HL-60 (cell line): ENCODE measurements around the gene CA5B.

Experiments
- DNase-seq, 2 experiments: peaks; one replicate each; pipeline ENCODE4 v3.0.0-alpha.2; 2010 to 2020; ENCODE audit warnings: low read depth in 1 of 2, low spot score in 1 of 2
- H3K27ac ChIP-seq: fragments of 250-450 bp; sonication (Bioruptor Pico); replicated peaks from 2 replicates; pipeline ENCODE4 v1.5.1; 2020; ENCODE audit warnings: mild to moderate bottlenecking, moderate library complexity
- H3K27me3 ChIP-seq: fragments of 250-450 bp; sonication (Bioruptor Pico); 2 replicates; pipeline ENCODE4 v1.5.1; 2021; ENCODE audit warnings: mild to moderate bottlenecking, moderate library complexity; ENCODE audit not compliant: insufficient read depth, poor library complexity, severe bottlenecking
- H3K4me3 ChIP-seq: replicated peaks from 2 replicates; pipeline ENCODE4 v1.5.1; 2011; ENCODE audit warnings: mild to moderate bottlenecking, control low read depth, low read length; ENCODE audit not compliant: insufficient read depth
- GABPA ChIP-seq: IDR thresholded peaks from 2 replicates; pipeline ENCODE4 v1.6.1; 2012; ENCODE audit warnings: low read depth
- POLR2AphosphoS5 ChIP-seq: IDR thresholded peaks from 2 replicates; pipeline ENCODE4 v1.6.1; 2012; ENCODE audit warnings: low read depth
- SPI1 ChIP-seq: IDR thresholded peaks from 2 replicates; pipeline ENCODE4 v1.6.1; 2012; ENCODE audit warnings: low read depth, mild to moderate bottlenecking, borderline replicate concordance
- TF ChIP-seq, protein P1 (sequence below): IDR thresholded peaks from one replicate; pipeline ENCODE4 v1.5.1; 2011; ENCODE audit warnings: low read length, control low read depth, inconsistent platforms; ENCODE audit not compliant: insufficient read depth
- TF ChIP-seq, protein P2 (sequence below): IDR thresholded peaks from 2 replicates; pipeline ENCODE4 v1.6.1; 2012; ENCODE audit warnings: low read depth; ENCODE audit not compliant: insufficient replicate concordance

CA5B gene

DNA sequence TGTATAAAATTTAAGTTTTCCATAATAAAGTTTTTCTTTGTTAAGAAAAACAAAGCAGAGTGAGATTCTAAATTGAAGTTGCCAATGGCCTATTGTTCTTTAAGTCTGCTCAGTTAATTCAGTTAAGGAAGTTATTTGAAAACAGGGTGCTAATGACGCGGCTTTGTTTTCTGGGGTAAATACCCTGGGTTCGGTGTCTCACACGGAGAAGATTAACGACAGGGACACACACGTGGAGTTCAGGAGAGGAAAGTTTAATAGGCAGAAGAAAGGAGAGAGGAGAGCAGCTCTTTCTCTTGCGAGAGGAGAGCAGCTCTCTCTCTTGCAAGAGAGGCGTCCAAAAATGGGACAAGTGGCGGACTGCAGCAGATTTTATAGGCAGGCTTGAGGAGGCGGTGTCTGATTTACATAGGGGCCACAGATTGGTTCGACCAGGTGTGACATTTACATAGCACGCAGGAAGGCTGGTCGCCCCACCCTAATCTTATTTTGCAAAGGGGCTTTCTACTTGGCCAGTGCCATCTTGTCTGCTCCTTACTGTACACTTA, 9.6 kb downstream of the CA5B start:
- no peaks in the 10 kb centered on the region for H3K27me3 ChIP-seq
- no peak for DNase-seq
- no peak overlapping the region for H3K27ac ChIP-seq
- no peak overlapping the region for H3K4me3 ChIP-seq
- no peak for TF ChIP-seq SPI1
- TF ChIP-seq, protein P1, sequence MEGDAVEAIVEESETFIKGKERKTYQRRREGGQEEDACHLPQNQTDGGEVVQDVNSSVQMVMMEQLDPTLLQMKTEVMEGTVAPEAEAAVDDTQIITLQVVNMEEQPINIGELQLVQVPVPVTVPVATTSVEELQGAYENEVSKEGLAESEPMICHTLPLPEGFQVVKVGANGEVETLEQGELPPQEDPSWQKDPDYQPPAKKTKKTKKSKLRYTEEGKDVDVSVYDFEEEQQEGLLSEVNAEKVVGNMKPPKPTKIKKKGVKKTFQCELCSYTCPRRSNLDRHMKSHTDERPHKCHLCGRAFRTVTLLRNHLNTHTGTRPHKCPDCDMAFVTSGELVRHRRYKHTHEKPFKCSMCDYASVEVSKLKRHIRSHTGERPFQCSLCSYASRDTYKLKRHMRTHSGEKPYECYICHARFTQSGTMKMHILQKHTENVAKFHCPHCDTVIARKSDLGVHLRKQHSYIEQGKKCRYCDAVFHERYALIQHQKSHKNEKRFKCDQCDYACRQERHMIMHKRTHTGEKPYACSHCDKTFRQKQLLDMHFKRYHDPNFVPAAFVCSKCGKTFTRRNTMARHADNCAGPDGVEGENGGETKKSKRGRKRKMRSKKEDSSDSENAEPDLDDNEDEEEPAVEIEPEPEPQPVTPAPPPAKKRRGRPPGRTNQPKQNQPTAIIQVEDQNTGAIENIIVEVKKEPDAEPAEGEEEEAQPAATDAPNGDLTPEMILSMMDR, result no peak
- TF ChIP-seq POLR2AphosphoS5, result no peak
- no peak for TF ChIP-seq GABPA

- TF ChIP-seq GABPA (no peak), SPI1 (no peak), POLR2AphosphoS5 (no peak)
- TF ChIP-seq, protein P1, result no peak
- TF ChIP-seq, protein P2, sequence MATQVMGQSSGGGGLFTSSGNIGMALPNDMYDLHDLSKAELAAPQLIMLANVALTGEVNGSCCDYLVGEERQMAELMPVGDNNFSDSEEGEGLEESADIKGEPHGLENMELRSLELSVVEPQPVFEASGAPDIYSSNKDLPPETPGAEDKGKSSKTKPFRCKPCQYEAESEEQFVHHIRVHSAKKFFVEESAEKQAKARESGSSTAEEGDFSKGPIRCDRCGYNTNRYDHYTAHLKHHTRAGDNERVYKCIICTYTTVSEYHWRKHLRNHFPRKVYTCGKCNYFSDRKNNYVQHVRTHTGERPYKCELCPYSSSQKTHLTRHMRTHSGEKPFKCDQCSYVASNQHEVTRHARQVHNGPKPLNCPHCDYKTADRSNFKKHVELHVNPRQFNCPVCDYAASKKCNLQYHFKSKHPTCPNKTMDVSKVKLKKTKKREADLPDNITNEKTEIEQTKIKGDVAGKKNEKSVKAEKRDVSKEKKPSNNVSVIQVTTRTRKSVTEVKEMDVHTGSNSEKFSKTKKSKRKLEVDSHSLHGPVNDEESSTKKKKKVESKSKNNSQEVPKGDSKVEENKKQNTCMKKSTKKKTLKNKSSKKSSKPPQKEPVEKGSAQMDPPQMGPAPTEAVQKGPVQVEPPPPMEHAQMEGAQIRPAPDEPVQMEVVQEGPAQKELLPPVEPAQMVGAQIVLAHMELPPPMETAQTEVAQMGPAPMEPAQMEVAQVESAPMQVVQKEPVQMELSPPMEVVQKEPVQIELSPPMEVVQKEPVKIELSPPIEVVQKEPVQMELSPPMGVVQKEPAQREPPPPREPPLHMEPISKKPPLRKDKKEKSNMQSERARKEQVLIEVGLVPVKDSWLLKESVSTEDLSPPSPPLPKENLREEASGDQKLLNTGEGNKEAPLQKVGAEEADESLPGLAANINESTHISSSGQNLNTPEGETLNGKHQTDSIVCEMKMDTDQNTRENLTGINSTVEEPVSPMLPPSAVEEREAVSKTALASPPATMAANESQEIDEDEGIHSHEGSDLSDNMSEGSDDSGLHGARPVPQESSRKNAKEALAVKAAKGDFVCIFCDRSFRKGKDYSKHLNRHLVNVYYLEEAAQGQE, result no peak
- no peak for DNase-seq
- no peaks in the 10 kb centered on the region for H3K27me3 ChIP-seq
- H3K27ac ChIP-seq, result no peak overlapping the region
- no peak overlapping the region for H3K4me3 ChIP-seq
Measured at GRCh38 chrX:15748841-15749240, 10.8 kb downstream of the CA5B start.

DNA sequence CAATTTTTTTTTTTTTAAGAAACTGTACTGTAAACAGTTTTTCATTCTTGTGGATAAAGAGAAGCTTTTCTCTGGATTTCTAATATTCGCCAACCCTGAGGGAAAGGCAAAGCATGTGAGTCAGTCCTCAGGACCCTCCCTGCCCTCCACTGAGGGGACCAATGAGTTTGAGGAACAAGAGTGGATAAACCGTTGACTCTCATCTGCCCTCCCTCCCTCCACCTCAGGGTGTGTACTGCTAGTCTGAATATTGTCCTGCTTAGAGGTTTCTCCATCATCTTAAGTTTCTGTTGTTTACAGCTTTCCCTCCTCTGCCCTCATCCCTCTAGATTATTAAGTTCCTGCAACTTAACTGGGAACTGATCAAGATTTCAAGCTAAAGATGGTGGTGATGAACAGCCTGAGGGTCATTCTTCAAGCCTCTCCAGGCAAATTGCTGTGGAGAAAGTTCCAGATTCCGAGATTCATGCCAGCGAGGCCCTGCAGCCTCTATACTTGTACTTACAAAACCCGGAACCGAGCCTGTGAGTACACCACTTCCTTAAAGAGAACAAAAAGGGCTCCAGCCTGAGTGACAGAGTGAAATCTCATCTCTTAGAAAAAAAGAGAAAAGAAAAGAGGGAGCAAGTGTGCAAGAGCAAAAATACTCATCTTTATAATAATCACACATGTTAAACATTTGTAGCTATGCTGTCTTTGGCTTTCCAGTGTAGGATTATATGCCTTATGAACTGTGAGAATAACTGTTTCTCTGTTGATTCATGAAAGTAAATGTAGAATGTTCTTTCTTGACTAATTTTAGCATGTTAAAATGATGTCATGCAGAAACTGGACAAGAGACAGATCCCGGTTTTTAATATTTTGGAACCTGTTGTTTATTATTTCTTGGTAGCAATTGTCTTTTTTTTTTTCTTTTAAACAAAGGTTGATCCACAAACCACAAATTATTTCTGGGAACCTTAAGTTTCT, 11.9 kb downstream of the CA5B start:
- Histone ChIP-seq H3K27ac (peak overlapping the region; percentile 42), H3K27me3 (no peaks in the 10 kb centered on the region), H3K4me3 (no peak overlapping the region)
- peak in 1 of 2 experiments; percentile 60 for DNase-seq
- TF ChIP-seq, protein P2, result no peak
- TF ChIP-seq SPI1, result peak; percentile 77; the same call in 1 of the 2 replicates

DNA sequence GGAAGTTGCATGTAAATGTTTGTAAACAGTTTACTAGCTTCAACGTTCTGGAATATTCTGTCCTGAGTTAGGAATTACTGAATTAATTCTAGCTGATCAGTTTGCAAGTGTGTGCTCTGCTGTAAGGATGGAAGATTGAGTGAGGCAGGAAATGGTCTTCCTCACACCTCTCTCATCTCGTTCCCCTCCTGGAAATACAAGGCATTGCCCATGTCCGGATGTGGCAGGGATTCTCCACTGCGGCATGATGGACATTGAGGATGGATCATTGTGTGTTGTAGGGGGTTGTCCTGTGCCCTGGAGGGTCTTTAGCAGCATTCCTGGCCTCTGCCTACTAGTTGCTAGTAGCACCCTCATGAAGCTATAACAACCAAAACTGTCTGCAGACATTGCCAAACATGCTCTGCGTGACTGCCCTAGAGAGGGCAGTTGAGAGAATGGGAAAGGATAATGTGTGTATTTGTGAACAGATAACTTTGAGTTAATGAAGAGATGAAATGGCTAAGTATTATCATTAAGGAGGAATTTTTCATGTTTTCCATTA, 12.6 kb downstream of the CA5B start:
- TF ChIP-seq SPI1 (no peak), GABPA (no peak), POLR2AphosphoS5 (no peak)
- TF ChIP-seq, protein P2, result no peak
- TF ChIP-seq, protein P1, result no peak
- Histone ChIP-seq H3K4me3 (no peak overlapping the region), H3K27me3 (no peaks in the 10 kb centered on the region), H3K27ac (0 out of 2 replicates have a peak overlapping the region, but pooled peaks have one; percentile 5)
- no peak for DNase-seq
